AG08396 (cell line): ENCODE data around the gene RRAS.
"Not testable (repeated sequence)": the region's sequence is repeated elsewhere in the genome, so short reads cannot be mapped to it uniquely, and the experiment has no call there.

Source experiments
- DNase-seq: peaks from one replicate; pipeline ENCODE4 v3.0.0; 2012; ENCODE audit warnings: low spot score, mixed read lengths

Gene RRAS

DNA sequence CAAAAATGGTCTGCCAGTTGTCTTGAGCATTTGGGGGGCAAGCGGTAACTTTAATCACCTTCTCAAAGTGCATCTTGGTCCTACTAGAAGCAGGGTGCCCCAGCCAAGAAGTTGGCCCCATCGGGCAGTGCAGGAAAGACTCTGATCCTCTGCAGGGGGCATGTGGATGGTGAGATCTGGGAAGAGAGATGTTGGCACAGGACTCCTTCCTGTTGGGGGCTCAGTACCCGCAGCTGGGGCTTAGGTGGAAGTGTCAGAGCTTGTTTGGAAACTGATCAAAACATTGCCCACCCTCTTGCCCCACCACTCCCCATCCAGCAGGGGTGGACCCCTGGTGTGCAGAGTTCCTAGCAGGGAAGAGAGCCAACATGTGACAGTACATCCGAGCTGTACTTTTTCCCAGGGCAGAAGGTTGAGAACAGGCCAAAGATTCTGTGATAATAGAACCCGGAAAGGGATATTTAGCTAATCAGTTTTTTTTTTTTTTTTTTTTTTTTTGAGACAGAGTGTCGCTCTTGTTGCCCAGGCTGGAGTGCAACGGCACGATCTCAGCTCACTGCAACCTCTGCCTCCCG is 8.8 kb downstream of the RRAS start:
- DNase-seq: no peak

DNA sequence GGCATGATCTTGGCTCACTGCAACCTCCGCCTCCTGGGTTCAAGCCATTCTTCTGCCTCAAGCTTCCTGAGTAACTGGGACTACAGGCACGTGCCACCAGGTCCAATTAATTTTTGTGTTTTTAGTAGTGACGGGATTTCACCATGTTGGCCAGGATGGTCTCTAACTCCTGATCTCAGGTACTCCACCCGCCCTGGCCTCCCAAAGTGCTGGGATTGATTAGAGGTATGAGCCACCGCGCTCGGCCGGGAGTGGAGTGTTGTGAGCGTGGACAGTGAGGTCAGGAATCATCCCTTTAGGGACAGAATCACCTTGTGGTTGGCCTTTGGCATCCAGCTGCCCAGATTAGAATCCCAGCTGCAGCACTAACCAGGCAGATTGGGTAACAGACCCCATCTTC is 10.3 kb downstream of the RRAS start:
- DNase-seq: no peak

DNA sequence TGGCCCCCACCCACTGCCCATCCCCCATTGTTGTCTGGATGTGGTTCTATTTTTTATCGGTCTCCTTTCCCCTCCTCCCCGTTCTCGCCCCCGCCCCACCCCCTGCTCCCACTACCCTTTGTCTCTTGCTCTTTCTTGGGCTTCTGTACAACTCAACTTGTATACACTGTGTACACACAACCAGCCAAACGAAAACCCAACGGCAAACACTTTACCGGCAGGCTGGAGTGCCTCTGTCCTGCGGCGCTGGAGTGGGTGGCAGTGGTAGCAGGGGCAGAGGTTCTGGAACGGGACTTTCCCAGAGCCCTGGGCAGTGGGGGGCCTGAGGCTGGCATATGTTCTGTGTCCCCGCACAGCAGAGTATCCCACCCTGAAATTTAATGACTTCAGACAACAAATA is 13.7 kb downstream of the RRAS start:
- no peak for DNase-seq

DNA sequence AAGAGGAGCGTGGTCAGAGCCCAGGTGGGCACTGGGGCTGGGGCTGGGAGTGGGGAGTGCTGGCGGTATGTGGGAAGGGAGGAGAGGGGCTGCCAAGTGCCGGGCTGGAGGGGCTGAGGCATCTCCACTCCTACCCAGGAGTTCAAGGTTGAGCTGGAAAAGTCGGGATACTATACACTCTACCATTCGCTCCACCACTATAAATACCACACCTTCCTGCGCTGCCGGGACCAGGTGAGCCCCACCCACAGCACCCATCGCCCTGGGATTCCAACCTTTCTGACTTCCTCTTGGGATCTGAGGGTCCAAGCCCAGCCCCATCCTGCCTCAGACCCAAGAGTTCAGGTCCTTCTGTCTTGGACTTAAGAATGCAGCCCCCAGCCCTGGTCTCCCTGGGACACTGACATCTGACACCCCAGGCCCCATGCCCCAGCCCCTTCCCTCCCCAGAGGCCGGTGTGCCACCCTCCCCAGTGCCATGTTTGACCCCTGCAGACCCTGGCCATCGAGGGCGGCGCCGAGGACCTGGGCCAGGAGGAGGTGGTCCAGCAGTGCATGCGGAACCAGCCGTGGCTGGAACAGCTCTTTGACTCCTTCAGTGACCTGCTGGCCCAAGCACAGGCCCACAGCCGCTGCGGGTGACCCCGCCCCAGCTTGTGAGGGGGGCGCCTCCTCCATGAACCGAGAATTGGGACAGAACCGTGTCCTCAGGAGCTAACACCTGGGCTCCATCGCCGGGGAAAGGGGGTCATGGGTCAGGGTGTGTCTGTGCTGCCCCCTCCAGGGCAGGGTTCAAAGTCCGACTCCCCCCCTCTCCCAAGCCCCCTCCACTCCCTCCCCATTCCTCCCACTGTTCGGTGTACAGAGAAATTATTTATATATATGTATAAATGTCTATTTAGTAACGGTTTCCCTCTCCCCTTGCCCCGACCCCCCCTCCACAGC is 14.7 kb downstream of the RRAS start:
- no peak for DNase-seq

DNA sequence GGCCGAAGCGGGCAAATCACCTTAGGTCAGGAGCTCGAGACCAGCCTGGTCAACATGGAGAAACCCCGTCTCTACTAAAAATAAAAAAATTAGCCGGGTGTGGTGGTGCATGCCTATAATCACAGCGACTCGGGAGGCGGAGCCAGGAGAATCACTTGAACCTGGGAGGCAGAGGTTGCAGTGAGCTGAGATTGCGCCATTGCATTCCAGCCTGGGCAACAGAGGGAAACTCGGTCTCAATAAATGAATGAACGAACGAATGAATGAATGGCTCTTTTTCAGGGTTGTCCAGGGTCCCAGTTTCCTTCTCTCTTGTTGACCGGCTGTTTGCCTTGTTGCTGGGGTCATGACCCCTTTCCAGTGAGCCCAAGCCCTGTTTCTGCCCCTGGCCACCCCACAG is 22.1 kb downstream of the RRAS start:
- not testable (repeated sequence) for DNase-seq

DNA sequence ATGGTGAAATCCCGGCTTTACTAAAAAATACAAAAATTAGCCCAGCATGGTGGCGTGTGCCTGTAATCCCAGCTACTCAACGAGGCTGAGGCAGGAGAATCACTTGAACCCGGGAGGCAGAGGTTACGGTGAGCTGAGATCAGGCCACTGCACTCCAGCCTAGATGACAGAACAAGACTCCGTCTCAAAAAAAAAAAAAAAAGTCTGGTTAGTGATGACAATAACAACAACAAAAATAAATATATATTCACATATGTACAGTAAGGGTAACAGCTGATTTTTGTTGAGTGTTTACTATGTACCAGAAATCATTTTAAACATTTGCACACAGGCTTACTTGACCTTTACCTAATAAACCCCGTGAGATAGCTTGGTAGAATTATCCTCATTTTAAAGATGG is 23.0 kb downstream of the RRAS start:
- no peak for DNase-seq

DNA sequence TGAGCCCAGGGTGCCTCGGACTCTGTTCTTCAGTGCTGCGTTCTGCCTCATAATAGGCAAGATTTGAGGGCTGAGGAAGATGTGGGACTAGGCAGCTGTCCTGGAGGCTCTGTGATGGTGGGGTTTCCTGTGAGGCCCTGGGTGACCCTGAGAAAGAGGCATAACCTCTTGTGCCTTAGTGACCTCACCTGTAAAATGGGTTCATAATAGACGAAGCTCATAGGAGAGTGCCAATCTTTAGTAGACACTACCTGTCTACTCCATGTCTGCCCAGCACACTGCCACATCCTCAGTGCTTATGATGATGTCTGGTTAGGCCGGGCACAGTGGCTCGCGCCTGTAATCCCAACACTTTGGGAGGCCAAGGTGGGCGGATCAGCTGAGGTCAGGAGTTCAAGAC is 23.4 kb downstream of the RRAS start:
- no peak for DNase-seq

DNA sequence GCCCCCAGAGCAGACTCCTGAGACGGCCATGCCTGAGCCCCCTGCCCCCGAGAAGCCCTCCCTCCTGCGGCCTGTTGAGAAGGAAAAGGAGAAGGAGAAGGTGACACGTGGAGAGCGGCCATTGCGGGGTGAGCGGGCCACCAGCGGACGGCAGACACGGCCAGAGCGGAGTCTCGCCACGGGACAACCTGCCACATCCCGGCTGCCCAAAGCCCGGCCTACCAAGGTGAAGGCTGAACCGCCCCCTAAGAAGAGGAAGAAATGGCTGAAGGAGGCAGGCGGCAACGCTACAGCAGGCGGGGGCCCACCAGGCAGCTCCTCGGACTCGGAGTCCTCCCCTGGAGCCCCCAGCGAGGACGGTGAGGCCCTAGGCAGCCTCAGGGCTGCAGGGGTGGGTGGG is 24.1 kb downstream of the RRAS start:
- no peak for DNase-seq

DNA sequence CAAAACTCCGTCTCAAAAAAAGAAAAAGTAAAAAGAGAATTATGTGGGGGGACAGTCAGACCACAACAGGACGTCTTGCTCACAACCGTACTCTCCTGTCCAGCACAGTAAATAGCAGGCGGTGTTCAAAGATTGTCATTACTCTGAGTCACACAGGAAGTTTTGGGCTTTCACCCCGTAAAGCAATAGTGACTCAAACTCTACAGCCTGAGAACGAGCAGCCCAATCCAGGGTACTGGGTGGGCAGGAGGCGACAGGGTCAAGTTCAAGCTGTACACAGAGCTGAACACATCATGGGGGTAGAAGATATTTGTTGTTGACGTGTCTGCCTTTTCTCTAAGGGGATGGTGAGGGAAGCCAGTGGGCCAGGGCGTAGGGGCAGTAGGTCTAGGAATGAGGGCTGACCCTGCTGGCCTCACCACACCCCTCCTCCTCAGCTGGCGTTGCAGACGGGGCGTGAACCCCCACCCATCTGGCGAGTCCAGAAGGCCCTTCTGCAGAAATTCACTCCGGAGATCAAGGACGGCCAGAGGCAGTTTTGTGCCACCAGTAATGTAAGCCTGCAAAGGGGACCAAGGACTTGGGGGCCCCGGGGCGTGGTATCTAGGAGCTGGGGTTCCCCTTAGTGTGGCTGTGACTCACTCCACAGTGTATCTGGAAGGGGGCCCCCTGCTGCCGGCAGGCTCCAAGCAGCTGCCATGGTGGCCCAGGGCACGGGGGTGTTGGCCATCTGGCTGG is 25.7 kb downstream of the RRAS start:
- peak; percentile 82 for DNase-seq

DNA sequence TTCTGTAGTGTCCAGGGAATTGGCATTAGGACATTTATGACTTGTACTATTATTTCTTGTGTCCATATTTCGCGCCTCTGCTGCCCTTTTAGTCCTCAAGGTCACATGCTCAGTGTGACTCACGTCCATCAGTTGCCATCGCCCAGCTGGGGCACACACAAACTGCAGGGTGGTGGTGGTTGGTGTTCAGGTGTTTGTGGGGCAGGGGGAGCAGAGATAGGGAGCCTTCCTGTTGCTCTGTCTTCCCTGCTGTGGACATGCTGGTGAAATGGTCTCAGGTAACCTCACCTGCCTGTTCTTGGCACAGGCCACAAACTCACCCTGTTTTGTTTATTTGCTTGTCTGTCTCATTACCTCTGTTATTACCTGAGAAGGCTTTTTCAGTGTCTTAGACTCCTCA is 26.6 kb downstream of the RRAS start:
- DNase-seq: peak; percentile 53

DNA sequence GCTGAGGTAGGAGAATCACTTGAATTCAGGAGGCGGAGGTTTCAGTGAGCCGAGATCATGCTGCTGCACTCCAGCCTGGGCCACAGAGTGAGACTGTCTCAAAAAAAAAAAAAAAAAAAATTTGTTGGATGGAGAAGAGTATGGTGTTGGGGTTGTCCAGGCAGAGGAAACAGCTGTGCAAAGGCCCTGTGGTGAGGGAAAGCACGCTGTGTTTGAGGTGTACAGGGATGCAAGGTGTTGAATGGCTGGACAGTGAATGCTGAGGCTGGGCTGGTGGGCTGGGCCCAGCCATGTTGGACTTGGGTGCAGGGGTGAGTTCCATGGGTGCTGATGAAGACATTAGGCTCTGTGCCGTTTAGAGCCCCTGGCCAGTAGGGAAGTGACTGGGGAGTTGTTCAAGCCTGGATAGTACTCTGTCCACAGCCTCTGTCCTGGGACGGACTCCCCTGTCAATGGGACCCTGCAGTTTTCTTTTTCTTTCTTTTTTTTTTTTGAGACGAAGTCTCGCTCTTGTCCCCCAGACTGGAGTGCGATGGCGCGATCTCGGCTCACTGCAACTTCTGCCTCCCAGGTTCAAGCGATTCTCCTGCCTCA is 30.3 kb downstream of the RRAS start:
- DNase-seq: no peak

DNA sequence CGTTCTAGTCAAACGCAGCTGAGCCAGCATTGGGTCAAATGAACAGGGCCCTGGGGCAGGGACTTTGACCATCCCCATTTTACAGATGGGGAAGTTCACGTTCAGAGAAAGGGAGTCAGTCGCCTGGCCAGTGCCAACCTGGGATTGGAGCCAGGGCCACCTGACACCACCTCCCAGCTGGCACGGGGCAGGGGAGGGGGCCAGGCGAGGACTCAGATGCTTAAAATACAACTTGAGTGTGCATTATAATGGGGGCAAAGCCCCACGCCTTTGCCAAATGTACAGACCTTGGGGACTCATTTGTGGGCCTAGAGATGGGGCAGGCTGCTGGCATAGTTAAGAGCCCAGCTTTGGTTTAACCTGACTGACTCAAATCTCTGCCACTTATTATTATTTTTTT is 34.3 kb downstream of the RRAS start:
- DNase-seq: no peak

DNA sequence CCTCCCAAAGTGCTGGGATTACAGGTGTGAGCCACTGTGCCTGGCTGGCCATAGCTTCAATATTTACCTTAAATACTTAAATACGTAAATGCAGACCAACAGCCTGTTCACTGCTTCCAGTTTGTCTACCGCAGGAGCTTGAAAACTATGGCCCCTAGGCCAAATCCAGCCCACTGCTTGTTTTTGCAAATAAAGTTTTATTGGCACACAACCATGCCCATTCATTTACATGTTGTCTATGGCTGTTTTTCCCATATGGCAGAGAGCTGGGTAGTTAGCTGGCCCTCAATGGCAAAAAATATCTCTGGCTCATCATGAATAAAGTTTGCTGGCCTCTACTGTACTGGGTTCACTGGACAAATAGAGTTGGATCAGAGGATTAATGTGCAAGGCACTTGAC is 37.1 kb downstream of the RRAS start:
- DNase-seq: no peak

DNA sequence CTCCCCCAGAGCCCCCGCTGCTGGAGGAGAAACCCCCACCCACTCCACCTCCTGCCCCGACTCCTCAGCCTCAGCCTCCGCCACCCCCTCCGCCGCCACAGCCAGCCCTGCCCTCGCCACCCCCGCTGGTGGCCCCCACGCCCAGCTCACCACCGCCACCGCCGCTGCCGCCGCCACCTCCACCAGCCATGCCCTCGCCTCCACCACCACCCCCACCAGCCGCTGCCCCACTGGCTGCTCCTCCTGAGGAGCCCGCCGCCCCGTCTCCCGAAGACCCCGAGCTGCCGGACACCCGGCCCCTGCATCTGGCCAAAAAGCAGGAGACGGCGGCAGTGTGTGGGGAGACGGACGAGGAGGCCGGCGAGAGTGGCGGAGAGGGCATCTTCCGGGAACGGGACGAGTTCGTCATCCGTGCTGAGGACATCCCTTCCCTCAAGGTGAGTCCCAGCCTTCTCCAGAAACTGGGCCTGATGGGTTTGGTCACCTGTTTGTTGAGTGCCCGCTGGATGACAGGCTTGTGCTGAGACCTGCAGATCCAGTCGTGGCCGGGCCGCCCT is 38.4 kb downstream of the RRAS start:
- DNase-seq: no peak

DNA sequence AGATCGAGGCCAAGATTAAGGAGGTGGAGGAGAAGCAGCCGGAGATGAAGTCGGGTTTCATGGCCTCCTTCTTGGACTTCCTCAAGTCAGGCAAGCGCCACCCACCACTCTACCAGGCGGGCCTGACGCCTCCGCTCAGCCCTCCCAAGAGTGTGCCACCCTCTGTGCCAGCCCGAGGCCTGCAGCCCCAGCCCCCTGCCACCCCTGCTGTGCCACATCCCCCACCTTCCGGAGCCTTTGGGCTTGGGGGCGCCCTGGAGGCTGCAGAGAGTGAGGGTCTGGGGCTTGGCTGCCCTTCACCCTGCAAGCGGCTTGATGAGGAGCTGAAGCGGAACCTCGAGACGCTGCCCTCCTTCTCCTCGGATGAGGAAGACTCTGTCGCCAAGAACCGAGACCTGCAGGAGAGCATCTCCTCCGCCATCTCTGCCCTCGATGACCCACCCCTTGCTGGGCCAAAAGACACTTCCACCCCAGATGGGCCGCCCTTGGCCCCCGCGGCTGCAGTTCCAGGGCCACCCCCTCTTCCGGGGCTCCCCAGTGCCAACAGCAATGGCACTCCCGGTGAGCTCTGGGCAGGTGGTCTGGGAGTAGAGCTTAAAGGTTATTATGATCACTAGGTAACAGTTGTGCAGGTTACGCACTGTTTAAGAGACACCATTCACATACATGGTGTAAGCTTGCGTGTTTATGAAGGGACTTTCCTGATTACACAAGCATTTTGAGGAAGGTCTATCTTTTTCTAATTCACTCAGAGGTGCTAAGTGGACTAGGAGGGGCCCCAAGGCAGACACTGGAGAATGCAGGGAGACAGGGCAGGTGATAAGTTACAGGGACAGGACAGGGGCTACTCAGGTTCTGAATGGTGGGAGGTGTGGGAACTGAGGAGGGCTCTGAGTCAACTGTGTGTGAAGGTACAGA is 40.3 kb downstream of the RRAS start:
- DNase-seq: no peak

DNA sequence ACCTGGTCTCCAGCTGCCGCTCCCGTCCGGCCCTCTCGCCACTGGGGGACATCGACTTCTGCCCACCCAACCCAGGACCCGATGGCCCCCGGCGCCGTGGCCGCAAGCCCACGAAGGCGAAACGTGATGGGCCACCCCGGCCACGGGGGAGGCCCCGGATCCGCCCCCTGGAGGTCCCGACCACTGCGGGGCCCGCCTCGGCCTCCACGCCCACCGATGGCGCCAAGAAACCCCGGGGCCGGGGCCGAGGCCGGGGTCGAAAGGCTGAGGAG is 42.3 kb downstream of the RRAS start:
- no peak for DNase-seq

DNA sequence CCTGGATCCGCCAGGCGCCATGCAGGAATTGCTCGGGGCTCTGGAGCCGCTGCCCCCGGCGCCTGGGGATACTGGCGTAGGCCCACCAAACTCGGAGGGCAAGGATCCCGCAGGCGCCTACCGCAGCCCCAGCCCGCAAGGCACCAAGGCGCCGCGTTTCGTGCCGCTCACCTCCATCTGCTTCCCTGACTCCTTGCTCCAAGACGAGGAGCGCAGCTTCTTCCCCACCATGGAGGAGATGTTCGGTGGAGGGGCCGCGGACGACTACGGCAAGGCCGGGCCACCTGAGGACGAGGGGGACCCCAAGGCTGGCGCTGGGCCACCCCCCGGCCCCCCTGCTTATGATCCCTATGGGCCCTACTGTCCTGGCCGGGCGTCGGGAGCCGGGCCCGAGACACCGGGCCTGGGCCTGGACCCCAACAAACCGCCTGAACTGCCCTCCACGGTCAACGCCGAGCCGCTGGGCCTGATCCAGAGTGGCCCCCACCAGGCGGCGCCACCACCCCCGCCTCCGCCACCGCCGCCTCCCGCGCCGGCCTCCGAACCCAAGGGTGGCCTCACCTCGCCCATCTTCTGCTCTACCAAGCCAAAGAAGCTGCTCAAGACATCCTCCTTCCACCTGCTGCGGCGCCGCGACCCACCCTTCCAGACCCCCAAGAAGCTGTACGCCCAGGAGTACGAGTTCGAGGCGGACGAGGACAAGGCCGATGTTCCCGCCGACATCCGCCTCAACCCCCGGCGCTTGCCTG is 42.8 kb downstream of the RRAS start:
- no peak for DNase-seq

DNA sequence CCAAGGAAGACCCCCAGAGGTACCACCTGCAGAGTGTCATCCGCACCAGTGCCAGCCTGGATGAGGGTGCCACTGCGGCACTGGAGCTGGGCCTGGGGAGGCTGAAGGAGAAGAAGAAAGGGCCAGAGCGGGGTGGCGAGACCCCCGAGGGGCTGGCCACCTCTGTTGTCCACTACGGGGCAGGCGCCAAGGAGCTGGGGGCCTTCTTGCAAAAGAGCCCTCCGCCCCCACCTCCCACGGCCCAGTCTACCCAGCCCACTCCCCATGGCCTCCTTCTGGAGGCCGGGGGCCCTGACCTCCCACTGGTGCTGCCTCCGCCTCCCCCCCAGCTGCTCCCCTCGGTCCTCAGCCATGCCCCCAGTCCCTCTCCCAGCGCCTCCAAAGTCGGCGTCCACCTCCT is 43.5 kb downstream of the RRAS start:
- DNase-seq: no peak

DNA sequence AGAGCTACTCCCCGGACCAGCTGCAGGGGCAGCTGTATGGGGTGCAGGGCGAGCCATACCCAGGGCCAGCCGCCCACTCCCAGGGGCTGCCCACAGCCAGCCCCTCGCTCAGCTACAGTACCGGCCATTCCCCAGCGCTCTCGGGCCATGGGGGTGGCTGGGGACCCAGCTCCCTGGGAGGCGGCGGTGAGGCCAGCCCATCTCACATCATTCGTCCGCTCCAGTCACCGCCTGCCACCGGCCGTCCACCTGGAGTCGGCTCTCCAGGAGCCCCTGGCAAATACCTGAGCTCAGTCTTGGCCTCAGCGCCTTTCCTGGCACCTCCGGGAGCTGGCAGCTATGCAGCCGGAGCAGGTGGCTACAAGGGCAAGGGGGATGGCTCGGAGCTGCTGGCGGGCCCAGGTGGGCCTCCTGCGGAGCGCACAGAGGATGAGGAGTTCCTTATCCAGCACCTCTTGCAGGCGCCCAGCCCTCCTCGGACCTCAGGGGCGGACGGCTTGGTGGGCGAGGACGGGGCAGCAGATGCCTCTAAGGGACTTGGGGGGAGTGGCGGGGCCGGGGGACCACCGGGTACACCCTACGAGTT is 44.0 kb downstream of the RRAS start:
- DNase-seq: no peak
